Glutamatergic neuron (in vitro differentiated cells): ENCODE measurements around the gene ERFE. TPM values are rescaled to one million over a fixed set of nuclear protein-coding genes. Genes with fewer than 3 reads are reported as not detected.

ENCODE experiments used
- DNase-seq: peaks from one replicate; pipeline ENCODE4 v3.0.0; 2022
- H3K27ac Mint-ChIP-seq: one replicate; pipeline ENCODE4 v1.8.0; 2020; ENCODE audit warnings: mild to moderate bottlenecking, mixed read lengths, inconsistent platforms; ENCODE audit not compliant: unreplicated experiment
- H3K27me3 Mint-ChIP-seq: one replicate; pipeline ENCODE4 v1.8.0; 2020; ENCODE audit warnings: mild to moderate bottlenecking, moderate library complexity, mixed read lengths, inconsistent platforms; ENCODE audit not compliant: unreplicated experiment
- H3K36me3 Mint-ChIP-seq: one replicate; pipeline ENCODE4 v1.8.0; 2020; ENCODE audit warnings: mild to moderate bottlenecking, mixed read lengths, inconsistent platforms; ENCODE audit not compliant: unreplicated experiment
- H3K4me1 Mint-ChIP-seq: one replicate; pipeline ENCODE4 v1.8.0; 2020; ENCODE audit warnings: mild to moderate bottlenecking, low read depth, mixed read lengths, inconsistent platforms; ENCODE audit not compliant: unreplicated experiment
- H3K4me3 Mint-ChIP-seq: one replicate; pipeline ENCODE4 v1.8.0; 2020; ENCODE audit warnings: mild to moderate bottlenecking, mixed read lengths, inconsistent platforms; ENCODE audit not compliant: unreplicated experiment
- H3K9me3 Mint-ChIP-seq: one replicate; pipeline ENCODE4 v1.8.0; 2020; ENCODE audit warnings: mild to moderate bottlenecking, moderate library complexity, mixed read lengths, inconsistent platforms; ENCODE audit not compliant: unreplicated experiment
- CTCF ChIP-seq: fragments of 200-600 bp; sonication (generic); IDR thresholded peaks from one replicate; pipeline ENCODE4 v1.5.0; 2021; ENCODE audit not compliant: partially characterized antibody, unreplicated experiment
- total RNA-seq: library from RNA; stranded (reverse); fragmentation: NEBNext Ultra II Directional; extraction: Animal tissue kit (Norgen Biotek cat#: 25700); gene quantifications from one replicate; pipeline ENCODE4 v1.2.1, GENCODE V29; 2021; ENCODE audit not compliant: unreplicated experiment

The ERFE gene
- total RNA-seq, 1 donor from 2014 or later, result 12.2 TPM

DNA sequence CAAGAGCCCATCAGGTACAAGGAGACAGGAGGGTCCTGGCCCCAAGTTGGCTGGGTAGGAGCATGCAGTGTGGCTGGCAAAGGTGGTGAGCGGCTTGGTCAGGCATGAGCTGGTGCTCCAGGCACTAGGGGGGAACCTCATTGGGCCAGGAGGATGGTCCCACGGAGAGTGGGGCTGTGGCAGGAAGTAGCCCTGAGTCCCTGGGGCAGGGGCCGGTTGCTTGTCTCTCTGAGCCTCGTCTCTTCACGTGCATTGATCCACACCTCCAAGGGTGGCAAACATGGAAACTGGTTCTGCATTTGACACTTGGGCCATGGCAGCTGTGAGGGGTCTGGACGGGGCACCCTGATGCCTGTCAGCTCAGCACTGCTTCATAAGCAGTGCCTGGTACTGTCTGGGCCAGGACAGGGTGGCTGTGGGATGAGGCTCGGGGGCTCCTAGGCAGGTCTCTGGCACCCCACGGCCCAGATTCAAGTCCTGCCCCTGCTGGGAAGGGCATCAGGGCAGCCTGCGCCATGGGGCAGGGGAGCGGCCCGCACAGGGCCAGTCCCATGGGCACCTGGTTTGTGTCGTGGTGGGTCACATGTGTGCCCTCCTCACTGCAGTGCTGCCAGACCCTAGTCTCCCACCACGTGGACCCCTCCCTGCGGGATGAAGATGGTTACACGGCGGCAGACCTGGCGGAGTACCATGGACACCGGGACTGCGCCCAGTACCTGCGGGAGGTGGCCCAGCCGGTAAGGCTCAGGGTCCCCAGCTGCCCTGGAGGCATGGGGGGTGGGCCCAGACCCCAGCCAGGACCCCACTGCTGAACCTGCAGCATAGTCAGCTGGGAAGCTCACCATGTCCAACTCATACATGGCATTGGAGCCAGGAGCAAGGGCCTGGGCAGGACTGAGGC lies 42.2 kb upstream of the ERFE start:
- H3K4me1 Mint-ChIP-seq, result peaks cover 2% of the 10 kb centered on the region
- peaks cover 10% of the 10 kb centered on the region for H3K36me3 Mint-ChIP-seq
- H3K4me3 Mint-ChIP-seq, result no peak overlapping the region
- peaks cover 5% of the 10 kb centered on the region for H3K9me3 Mint-ChIP-seq
- H3K27me3 Mint-ChIP-seq, result peaks cover 9% of the 10 kb centered on the region
- DNase-seq, result peak; percentile 7
- no peak for TF ChIP-seq CTCF
- H3K27ac Mint-ChIP-seq, result no peak overlapping the region

GRCh38 chr2:238117199-238118154 lies 41.3 kb upstream of the ERFE start:
- peaks cover 9% of the 10 kb centered on the region for H3K27me3 Mint-ChIP-seq
- peak; percentile 8 for DNase-seq
- no peak overlapping the region for H3K27ac Mint-ChIP-seq
- no peak for TF ChIP-seq CTCF
- H3K4me3 Mint-ChIP-seq, result no peak overlapping the region
- peaks cover 2% of the 10 kb centered on the region for H3K4me1 Mint-ChIP-seq
- H3K36me3 Mint-ChIP-seq, result peaks cover 10% of the 10 kb centered on the region
- H3K9me3 Mint-ChIP-seq, result peaks cover 3% of the 10 kb centered on the region

DNA sequence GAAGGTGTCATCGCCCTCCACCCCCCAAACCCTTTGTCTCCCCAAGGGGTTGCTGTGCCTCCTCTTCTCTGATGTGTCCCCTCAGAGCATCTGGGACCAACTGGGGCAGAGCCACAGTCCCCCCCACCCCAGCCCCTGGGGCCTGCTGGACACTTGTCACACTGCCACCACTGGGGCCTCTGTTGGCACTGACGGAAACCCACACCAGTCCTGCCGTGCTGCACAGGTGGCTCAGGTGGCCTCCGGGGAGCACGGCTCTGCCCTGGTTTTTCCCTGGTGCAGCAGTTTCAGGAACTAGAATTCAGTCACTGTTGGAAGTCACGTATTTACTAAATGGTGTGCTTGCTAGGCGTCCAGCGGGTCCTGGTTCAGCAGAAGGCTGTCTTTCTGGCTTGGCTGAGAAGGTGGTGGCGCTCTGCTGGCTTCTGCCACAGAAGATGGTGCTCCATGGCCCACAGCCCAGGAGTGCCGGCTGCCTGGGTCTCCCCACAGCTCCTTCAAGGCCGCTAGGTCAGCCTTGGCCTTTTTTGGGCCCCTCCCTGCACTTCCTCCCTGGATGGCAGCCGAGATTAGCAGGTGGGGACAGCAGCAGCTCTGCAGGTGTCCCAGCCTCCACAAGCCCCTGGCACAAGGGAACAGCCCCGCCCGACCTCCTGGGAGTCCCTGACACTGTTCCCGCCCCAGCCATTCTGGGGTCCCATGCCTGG lies 38.9 kb upstream of the ERFE start:
- peaks cover 12% of the 10 kb centered on the region for H3K27me3 Mint-ChIP-seq
- DNase-seq, result peak; percentile 32
- no peak overlapping the region for H3K4me3 Mint-ChIP-seq
- no peak overlapping the region for H3K27ac Mint-ChIP-seq
- H3K4me1 Mint-ChIP-seq, result peaks cover 5% of the 10 kb centered on the region
- peaks cover 2% of the 10 kb centered on the region for H3K9me3 Mint-ChIP-seq
- TF ChIP-seq CTCF, result no peak
- no peaks in the 10 kb centered on the region for H3K36me3 Mint-ChIP-seq

GRCh38 chr2:238120463-238121298 lies 38.1 kb upstream of the ERFE start:
- H3K4me1 Mint-ChIP-seq, result peaks cover 3% of the 10 kb centered on the region
- DNase-seq, result peak; percentile 66
- peaks cover 12% of the 10 kb centered on the region for H3K27me3 Mint-ChIP-seq
- H3K36me3 Mint-ChIP-seq, result no peaks in the 10 kb centered on the region
- H3K4me3 Mint-ChIP-seq, result no peak overlapping the region
- H3K27ac Mint-ChIP-seq, result no peak overlapping the region
- peaks cover 2% of the 10 kb centered on the region for H3K9me3 Mint-ChIP-seq
- no peak for TF ChIP-seq CTCF
